Measurements from ENCODE around the gene LIN7A.

LIN7A gene

GRCh38 chr12:80967565-80967964 is 29.8 kb upstream of the LIN7A start:
- Histone ChIP-seq H4K20me1 (ENCODE audit: insufficient read depth, low read length) (no peaks in the 10 kb centered on the region), H3K9ac (ENCODE audit: low read length) (no peak overlapping the region), H3K4me3 (ENCODE audit: low read depth, low read length, poor library complexity, severe bottlenecking) (no peak overlapping the region), H3F3A (ENCODE audit: insufficient read depth, low read length) (no peaks in the 10 kb centered on the region), H2AFZ (ENCODE audit: low read length) (no peak overlapping the region), H3K27me3 (ENCODE audit: insufficient read depth, low read length) (no peaks in the 10 kb centered on the region), H3K4me2 (ENCODE audit: low read length) (no peak overlapping the region), H3K27ac (ENCODE audit: low read depth, low read length, poor library complexity, severe bottlenecking) (no peak overlapping the region), H3K9me2 (ENCODE audit: low read depth, low read length) (no peaks in the 10 kb centered on the region), H3K9me3 (ENCODE audit: low read length) (no peaks in the 10 kb centered on the region), H3K4me1 (ENCODE audit: insufficient read depth, low read length, severe bottlenecking) (no peaks in the 10 kb centered on the region), H3K36me3 (ENCODE audit: insufficient read depth, low read length) (no peaks in the 10 kb centered on the region), H3K79me2 (ENCODE audit: insufficient read depth, low read length) (no peaks in the 10 kb centered on the region)
- TF ChIP-seq EZH2 (IDR thresholded peaks at IDR 0.05; ENCODE audit: borderline replicate concordance, low read length), result no peak

DNA sequence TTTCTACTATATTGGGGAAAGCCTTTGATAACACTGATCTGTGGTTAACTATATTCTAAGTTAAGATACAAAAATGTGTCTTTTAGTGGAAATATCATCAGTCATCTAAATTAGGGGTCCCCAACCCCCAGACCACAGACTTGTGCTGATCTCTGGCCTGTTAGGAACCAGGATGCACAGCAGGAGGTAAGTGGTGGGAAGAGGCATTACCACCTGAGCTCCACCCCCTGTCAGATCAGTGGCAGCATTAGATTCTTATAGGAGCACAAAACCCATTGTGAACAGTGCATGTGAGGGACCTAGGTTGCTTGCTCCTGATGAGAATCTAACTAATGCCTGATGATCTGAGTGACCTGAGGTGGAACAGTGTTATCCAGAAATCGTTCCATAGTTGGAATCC is 28.3 kb upstream of the LIN7A start:
- no peak overlapping the region for H3K4me2 ChIP-seq (ENCODE audit: low read length)
- H3K27me3 ChIP-seq (ENCODE audit: insufficient read depth, low read length), result no peaks in the 10 kb centered on the region
- H3K4me1 ChIP-seq (ENCODE audit: insufficient read depth, low read length, severe bottlenecking), result no peaks in the 10 kb centered on the region
- H3K36me3 ChIP-seq (ENCODE audit: insufficient read depth, low read length), result no peaks in the 10 kb centered on the region
- H3K79me2 ChIP-seq (ENCODE audit: insufficient read depth, low read length), result no peaks in the 10 kb centered on the region
- no peak overlapping the region for H3K27ac ChIP-seq (ENCODE audit: low read depth, low read length, poor library complexity, severe bottlenecking)
- no peaks in the 10 kb centered on the region for H3F3A ChIP-seq (ENCODE audit: insufficient read depth, low read length)
- H3K4me3 ChIP-seq (ENCODE audit: low read depth, low read length, poor library complexity, severe bottlenecking), result no peak overlapping the region
- no peak overlapping the region for H2AFZ ChIP-seq (ENCODE audit: low read length)
- H4K20me1 ChIP-seq (ENCODE audit: insufficient read depth, low read length), result no peaks in the 10 kb centered on the region
- TF ChIP-seq, protein P1, sequence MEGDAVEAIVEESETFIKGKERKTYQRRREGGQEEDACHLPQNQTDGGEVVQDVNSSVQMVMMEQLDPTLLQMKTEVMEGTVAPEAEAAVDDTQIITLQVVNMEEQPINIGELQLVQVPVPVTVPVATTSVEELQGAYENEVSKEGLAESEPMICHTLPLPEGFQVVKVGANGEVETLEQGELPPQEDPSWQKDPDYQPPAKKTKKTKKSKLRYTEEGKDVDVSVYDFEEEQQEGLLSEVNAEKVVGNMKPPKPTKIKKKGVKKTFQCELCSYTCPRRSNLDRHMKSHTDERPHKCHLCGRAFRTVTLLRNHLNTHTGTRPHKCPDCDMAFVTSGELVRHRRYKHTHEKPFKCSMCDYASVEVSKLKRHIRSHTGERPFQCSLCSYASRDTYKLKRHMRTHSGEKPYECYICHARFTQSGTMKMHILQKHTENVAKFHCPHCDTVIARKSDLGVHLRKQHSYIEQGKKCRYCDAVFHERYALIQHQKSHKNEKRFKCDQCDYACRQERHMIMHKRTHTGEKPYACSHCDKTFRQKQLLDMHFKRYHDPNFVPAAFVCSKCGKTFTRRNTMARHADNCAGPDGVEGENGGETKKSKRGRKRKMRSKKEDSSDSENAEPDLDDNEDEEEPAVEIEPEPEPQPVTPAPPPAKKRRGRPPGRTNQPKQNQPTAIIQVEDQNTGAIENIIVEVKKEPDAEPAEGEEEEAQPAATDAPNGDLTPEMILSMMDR (IDR thresholded peaks at IDR 0.05; ENCODE audit: low read length), result no peak
- no peak for TF ChIP-seq EZH2 (IDR thresholded peaks at IDR 0.05; ENCODE audit: borderline replicate concordance, low read length)
- H3K9me2 ChIP-seq (ENCODE audit: low read depth, low read length), result no peaks in the 10 kb centered on the region
- no peak overlapping the region for H3K9ac ChIP-seq (ENCODE audit: low read length)
- no peaks in the 10 kb centered on the region for H3K9me3 ChIP-seq (ENCODE audit: low read length)

DNA sequence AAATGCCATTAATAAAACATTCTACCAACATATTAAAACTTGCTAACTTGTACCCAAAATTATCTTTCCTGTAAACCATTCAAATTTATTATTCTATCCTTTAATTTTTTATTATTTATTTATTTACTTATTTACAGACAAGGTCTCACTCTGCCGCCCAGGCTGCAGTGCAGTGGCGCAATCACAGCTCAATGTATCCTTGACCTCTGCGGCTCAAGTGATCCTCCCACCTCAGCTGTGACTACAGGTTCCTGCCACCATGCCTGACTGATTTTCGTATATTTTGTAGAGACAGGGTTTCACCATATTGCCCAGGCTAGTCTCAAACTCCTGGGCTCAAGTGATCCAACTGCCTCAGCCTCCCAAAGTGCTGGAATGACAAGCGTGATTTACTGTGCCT is 20.4 kb upstream of the LIN7A start:
- Histone ChIP-seq H3K4me1 (ENCODE audit: insufficient read depth, low read length, severe bottlenecking) (no peaks in the 10 kb centered on the region), H3K27me3 (ENCODE audit: insufficient read depth, low read length) (no peaks in the 10 kb centered on the region), H3K9me3 (ENCODE audit: low read length) (no peaks in the 10 kb centered on the region), H3K36me3 (ENCODE audit: insufficient read depth, low read length) (no peaks in the 10 kb centered on the region), H4K20me1 (ENCODE audit: insufficient read depth, low read length) (no peaks in the 10 kb centered on the region), H2AFZ (ENCODE audit: low read length) (no peak overlapping the region), H3K27ac (ENCODE audit: low read depth, low read length, poor library complexity, severe bottlenecking) (no peak overlapping the region), H3K4me2 (ENCODE audit: low read length) (no peak overlapping the region), H3K4me3 (ENCODE audit: low read depth, low read length, poor library complexity, severe bottlenecking) (no peak overlapping the region), H3K9ac (ENCODE audit: low read length) (no peak overlapping the region), H3K79me2 (ENCODE audit: insufficient read depth, low read length) (no peaks in the 10 kb centered on the region), H3K9me2 (ENCODE audit: low read depth, low read length) (no peaks in the 10 kb centered on the region), H3F3A (ENCODE audit: insufficient read depth, low read length) (no peaks in the 10 kb centered on the region)
- no peak for TF ChIP-seq EZH2 (IDR thresholded peaks at IDR 0.05; ENCODE audit: borderline replicate concordance, low read length)
- TF ChIP-seq, protein P1 (IDR thresholded peaks at IDR 0.05; ENCODE audit: low read length), result no peak

GRCh38 chr12:80954857-80955520 is 17.3 kb upstream of the LIN7A start:
- Histone ChIP-seq H3K79me2 (ENCODE audit: insufficient read depth, low read length) (no peaks in the 10 kb centered on the region), H2AFZ (ENCODE audit: low read length) (no peak overlapping the region), H4K20me1 (ENCODE audit: insufficient read depth, low read length) (no peaks in the 10 kb centered on the region), H3K4me1 (ENCODE audit: insufficient read depth, low read length, severe bottlenecking) (no peaks in the 10 kb centered on the region), H3F3A (ENCODE audit: insufficient read depth, low read length) (no peaks in the 10 kb centered on the region), H3K27ac (ENCODE audit: low read depth, low read length, poor library complexity, severe bottlenecking) (no peak overlapping the region), H3K9ac (ENCODE audit: low read length) (no peak overlapping the region), H3K27me3 (ENCODE audit: insufficient read depth, low read length) (no peaks in the 10 kb centered on the region), H3K9me2 (ENCODE audit: low read depth, low read length) (no peaks in the 10 kb centered on the region), H3K4me3 (ENCODE audit: low read depth, low read length, poor library complexity, severe bottlenecking) (no peak overlapping the region), H3K36me3 (ENCODE audit: insufficient read depth, low read length) (no peaks in the 10 kb centered on the region), H3K4me2 (ENCODE audit: low read length) (no peak overlapping the region), H3K9me3 (ENCODE audit: low read length) (no peaks in the 10 kb centered on the region)
- TF ChIP-seq, protein P1 (IDR thresholded peaks at IDR 0.05; ENCODE audit: low read length), result no peak
- TF ChIP-seq EZH2 (IDR thresholded peaks at IDR 0.05; ENCODE audit: borderline replicate concordance, low read length), result no peak

All from OCI-LY1 (cell line).